AG09309 (cell line): ENCODE measurements around the gene KANSL1L.

Experiments used
- DNase-seq: peaks from one replicate; pipeline ENCODE4 v3.0.0-alpha.2; 2010; ENCODE audit warnings: low read depth
- H3K4me3 ChIP-seq: 2 replicates; pipeline ENCODE4 v1.5.1; 2011; ENCODE audit warnings: mild to moderate bottlenecking, low read depth, low read length, moderate library complexity; ENCODE audit not compliant: control insufficient read depth
- CTCF ChIP-seq: IDR thresholded peaks from 2 replicates; pipeline ENCODE4 v1.5.1; 2011; ENCODE audit warnings: mild to moderate bottlenecking, low read depth, low read length, inconsistent platforms; ENCODE audit not compliant: insufficient read depth, control insufficient read depth; ENCODE audit errors: missing control alignments

KANSL1L gene

GRCh38 chr2:210049831-210050230 is 121.4 kb downstream of the KANSL1L start:
- TF ChIP-seq CTCF, result no peak
- no peak overlapping the region for H3K4me3 ChIP-seq
- no peak for DNase-seq

GRCh38 chr2:210046851-210047500 is 124.2 kb downstream of the KANSL1L start:
- no peak for DNase-seq

GRCh38 chr2:210038078-210038477 is 133.1 kb downstream of the KANSL1L start:
- no peak overlapping the region for H3K4me3 ChIP-seq
- no peak for DNase-seq
- no peak for TF ChIP-seq CTCF

More at GRCh38 chr2:210046851-210047500, 124.2 kb downstream of the KANSL1L start:
- H3K4me3 ChIP-seq, result no peak overlapping the region
- TF ChIP-seq CTCF, result no peak

- no peak for DNase-seq
- H3K4me3 ChIP-seq, result no peak overlapping the region
- no peak for TF ChIP-seq CTCF
Observed at GRCh38 chr2:210035679-210036078, 135.5 kb downstream of the KANSL1L start.

- DNase-seq, result no peak
- TF ChIP-seq CTCF, result no peak
- H3K4me3 ChIP-seq, result no peak overlapping the region
Observed at GRCh38 chr2:210034087-210034683, 137.0 kb downstream of the KANSL1L start.

GRCh38 chr2:210028178-210028577 is 143.0 kb downstream of the KANSL1L start:
- no peak overlapping the region for H3K4me3 ChIP-seq
- no peak for DNase-seq
- no peak for TF ChIP-seq CTCF
